ENCODE measurements around the gene OR10A3. TPM values are rescaled to one million over a fixed set of nuclear protein-coding genes. Genes with fewer than 3 reads are reported as not detected.

OR10A3 gene
- total RNA-seq, 4 donors from 2014 or later: not detected

DNA sequence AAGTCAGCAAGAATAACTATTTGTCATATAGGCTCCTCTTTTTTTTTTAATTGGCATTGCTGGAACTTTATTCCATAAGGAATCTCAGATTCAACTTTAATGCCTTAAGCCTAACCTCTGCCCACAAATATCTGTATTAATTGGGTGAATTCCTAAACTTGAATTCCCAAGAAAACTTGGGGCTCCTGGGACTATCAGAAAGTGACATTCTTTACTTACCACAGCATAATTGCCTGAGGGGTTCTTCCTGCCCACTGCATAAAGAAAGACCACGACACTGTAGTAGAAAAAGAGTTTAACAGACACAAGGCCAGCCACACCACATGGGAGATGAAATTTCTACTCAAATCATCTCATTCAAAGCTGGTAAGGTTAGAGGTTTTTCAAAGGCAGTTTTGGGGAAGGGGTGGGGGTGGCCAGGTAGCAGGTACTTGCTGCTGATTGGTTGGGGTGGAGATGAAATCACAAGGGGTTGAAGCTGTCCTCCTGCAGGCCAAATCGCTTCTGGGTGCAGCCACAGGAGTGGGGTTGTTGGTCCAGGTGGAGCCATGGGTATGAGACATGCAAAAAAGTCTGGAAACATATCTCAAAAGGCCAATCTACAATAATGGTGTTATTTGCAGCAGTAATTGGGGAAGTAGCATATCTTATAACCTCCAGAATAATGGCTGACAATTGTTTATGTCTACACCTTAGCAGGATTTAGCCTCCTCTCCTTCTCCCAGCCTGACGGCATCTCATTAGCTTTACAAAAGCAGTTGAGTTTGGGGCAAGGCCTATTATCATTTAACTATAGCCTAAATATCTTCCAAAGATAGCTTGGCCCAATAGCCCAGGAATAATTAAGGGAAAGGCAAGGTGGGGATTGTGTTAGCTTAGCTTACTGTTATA is 28.5 kb upstream of the OR10A3 start:
- H3K36me3 ChIP-seq: no peaks in the 10 kb centered on the region
- no peaks in the 10 kb centered on the region for H3K4me1 ChIP-seq
- H3K9me3 ChIP-seq: no peaks in the 10 kb centered on the region
- TF ChIP-seq, protein P1, sequence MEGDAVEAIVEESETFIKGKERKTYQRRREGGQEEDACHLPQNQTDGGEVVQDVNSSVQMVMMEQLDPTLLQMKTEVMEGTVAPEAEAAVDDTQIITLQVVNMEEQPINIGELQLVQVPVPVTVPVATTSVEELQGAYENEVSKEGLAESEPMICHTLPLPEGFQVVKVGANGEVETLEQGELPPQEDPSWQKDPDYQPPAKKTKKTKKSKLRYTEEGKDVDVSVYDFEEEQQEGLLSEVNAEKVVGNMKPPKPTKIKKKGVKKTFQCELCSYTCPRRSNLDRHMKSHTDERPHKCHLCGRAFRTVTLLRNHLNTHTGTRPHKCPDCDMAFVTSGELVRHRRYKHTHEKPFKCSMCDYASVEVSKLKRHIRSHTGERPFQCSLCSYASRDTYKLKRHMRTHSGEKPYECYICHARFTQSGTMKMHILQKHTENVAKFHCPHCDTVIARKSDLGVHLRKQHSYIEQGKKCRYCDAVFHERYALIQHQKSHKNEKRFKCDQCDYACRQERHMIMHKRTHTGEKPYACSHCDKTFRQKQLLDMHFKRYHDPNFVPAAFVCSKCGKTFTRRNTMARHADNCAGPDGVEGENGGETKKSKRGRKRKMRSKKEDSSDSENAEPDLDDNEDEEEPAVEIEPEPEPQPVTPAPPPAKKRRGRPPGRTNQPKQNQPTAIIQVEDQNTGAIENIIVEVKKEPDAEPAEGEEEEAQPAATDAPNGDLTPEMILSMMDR (IDR thresholded peaks at IDR 0.05): no peak
- no peak for TF ChIP-seq POLR2A (IDR thresholded peaks at IDR 0.05)
- no peak overlapping the region for H3K4me3 ChIP-seq
- H3K27ac ChIP-seq: no peak overlapping the region
- H3K27me3 ChIP-seq: no peaks in the 10 kb centered on the region
- DNase-seq: no peak

DNA sequence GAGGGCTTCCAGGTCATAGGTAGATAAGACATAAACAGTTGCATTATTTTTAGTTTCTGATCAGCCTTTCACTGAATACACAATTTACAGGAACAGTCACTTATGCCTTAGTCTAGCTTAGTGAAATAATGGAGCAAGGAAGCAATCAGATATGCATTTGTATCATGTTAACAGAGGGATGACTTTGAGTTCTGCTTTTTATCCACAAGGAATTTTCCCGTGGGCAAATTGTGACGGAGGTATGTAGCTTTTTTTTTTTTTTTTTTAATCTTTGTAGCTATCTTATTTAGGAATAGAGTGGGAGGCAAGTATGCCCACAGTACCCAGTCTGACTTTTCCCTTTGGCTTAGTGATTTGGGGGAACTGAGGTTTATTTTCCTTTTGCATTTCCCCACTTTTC is 27.2 kb upstream of the OR10A3 start:
- H3K36me3 ChIP-seq: no peaks in the 10 kb centered on the region
- no peak for TF ChIP-seq POLR2A (IDR thresholded peaks at IDR 0.05)
- TF ChIP-seq, protein P1 (IDR thresholded peaks at IDR 0.05): no peak
- no peak for DNase-seq
- H3K9me3 ChIP-seq: no peaks in the 10 kb centered on the region
- no peak overlapping the region for H3K4me3 ChIP-seq
- H3K4me1 ChIP-seq: no peaks in the 10 kb centered on the region
- no peaks in the 10 kb centered on the region for H3K27me3 ChIP-seq
- no peak overlapping the region for H3K27ac ChIP-seq

DNA sequence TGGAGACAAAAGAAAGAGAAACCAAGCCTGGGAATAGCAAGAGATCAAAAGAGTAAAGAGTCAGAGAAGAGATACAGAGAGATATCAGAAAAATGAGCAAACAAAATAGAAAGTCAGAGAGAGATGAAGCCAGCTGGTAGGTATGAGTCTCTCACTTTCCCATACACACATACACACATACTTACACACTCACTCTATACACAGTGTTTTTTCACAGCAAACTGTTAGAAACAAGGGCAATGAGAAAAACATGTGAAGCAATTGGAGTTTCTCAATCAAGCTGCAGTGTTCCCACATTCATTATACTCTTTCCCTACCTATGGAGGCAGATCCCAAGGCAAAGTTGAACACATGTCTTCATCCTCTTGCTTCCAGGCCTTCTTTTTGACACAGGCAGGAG is 26.3 kb upstream of the OR10A3 start:
- no peak for DNase-seq
- H3K27me3 ChIP-seq: no peaks in the 10 kb centered on the region
- no peaks in the 10 kb centered on the region for H3K36me3 ChIP-seq
- H3K9me3 ChIP-seq: no peaks in the 10 kb centered on the region
- no peak overlapping the region for H3K27ac ChIP-seq
- TF ChIP-seq, protein P1 (IDR thresholded peaks at IDR 0.05): no peak
- TF ChIP-seq POLR2A (IDR thresholded peaks at IDR 0.05): no peak
- no peak overlapping the region for H3K4me3 ChIP-seq
- H3K4me1 ChIP-seq: no peaks in the 10 kb centered on the region

DNA sequence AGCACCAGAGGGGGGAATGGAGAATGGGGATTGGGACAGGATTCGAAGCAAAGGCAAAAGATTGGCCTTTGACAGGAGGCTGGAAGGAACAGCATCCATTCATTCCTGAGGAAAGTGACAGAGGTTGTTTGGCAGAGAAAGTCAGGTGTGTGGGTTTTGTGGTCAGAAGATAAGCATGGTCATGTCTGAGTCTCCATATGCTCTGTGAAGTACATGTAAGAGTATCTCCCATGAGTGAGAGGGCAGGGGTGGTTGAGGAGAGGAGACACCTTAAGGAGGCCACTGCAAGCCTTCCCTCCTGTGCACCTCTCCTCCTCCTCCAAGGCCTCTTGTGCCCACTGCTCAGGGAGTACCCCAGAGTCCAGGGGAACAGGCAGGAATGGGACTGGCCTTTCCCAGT is 25.6 kb upstream of the OR10A3 start:
- H3K4me1 ChIP-seq: no peaks in the 10 kb centered on the region
- no peak for DNase-seq
- H3K36me3 ChIP-seq: no peaks in the 10 kb centered on the region
- no peaks in the 10 kb centered on the region for H3K9me3 ChIP-seq
- H3K4me3 ChIP-seq: no peak overlapping the region
- no peak for TF ChIP-seq POLR2A (IDR thresholded peaks at IDR 0.05)
- TF ChIP-seq, protein P1 (IDR thresholded peaks at IDR 0.05): no peak
- H3K27ac ChIP-seq: no peak overlapping the region
- H3K27me3 ChIP-seq: no peaks in the 10 kb centered on the region

DNA sequence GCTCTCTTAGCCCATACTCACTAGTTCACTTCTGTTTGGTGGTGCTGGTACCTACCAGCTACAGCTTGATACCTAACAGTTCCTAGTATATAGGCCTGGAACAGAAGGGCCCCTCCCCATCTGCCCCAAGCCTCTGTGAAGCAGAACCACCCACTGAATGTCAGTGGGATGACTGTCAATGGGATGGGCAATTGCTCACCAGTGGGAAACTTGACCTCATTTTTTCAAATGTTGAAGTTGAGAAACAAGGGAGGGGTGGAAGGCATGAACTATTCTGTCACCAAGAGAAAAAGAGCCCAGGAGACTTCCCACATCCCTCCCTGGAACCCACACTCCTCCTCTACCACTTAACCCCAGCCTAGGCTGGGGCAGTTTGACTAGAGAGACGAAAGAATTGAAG is 23.9 kb upstream of the OR10A3 start, which contains the start of gene NLRP10:
Gene NLRP10 (minus strand): TSS at position 62 of the 400 bp plus-strand sequence. CDS start 1,952 bp downstream, outside the sequence.
- Histone ChIP-seq H3K36me3 (no peaks in the 10 kb centered on the region), H3K27ac (no peak within 1 kb of the TSS), H3K4me1 (no peaks in the 10 kb centered on the region), H3K27me3 (no peaks in the 10 kb centered on the region), H3K4me3 (no peak within 1 kb of the TSS), H3K9me3 (no peaks in the 10 kb centered on the region)
- DNase-seq: no peak
- TF ChIP-seq POLR2A (IDR thresholded peaks at IDR 0.05): no peak
- TF ChIP-seq, protein P1 (IDR thresholded peaks at IDR 0.05): no peak

All from Peyer's patch (tissue), 4 donors.